NCI-H526 (cell line): Measurements from ENCODE around the gene SNX3.
A peak's percentile ranks its signal among the peaks of the same experiment; 100 is the strongest.

Experiments
- DNase-seq, 2 experiments: peaks; one replicate each; lab custom pipeline; 2025; lab: John Stamatoyannopoulos, UW

The SNX3 gene

GRCh38 chr6:108170332-108171290 lies 90.2 kb downstream of the SNX3 start:
- DNase-seq = no peak

- DNase-seq = peak in 1 of 2 experiments; percentile 32
Observed at GRCh38 chr6:108169464-108170331, 91.1 kb downstream of the SNX3 start.

DNA sequence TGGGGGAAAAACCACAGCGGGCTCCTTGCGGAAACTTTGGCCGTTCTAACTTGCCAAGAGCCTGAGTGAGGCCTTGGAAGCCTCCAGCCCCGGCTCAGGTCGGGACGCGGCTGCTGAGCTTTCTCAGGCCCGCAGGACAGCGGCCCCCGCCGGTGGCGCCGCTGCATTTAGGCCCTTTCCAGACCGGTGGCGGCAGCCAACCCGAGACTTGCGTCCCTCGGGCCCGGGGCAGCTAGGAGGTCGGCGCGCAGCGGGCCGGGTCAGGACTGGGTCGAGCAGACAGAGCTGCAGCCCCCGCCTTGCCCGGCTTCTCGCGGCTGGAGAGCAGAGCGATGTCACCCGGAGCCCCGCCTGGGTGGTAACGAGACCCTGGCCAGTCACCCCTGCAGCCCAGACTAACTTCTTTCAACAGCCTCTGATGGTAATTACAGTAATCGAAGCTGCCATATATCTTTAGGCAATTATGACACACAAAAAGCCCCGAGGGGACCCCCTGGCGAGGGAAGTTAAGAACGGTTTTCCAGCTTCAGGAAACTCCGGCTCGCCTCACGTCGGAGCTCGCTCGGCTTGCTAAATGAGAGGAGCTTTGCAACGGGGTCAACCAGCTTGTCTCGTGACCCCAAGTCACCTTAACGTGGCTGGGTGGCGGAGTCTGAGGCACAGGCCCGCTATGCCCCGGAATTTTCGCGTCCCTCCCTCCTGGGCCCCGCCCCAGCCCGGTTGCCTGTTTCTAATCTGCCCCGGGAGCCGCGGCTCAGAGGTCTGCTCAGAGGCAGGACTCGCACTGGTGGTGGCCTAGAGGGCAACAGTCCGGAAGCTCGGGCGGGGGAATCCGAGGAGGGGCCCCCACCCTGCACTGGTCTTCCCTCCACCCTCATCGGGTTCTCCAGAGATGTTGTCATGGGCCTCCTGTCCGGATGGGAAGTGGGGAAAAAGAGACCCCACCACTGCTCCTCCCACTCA lies 92.1 kb downstream of the SNX3 start:
- peak in 1 of 2 experiments; percentile 59 for DNase-seq

DNA sequence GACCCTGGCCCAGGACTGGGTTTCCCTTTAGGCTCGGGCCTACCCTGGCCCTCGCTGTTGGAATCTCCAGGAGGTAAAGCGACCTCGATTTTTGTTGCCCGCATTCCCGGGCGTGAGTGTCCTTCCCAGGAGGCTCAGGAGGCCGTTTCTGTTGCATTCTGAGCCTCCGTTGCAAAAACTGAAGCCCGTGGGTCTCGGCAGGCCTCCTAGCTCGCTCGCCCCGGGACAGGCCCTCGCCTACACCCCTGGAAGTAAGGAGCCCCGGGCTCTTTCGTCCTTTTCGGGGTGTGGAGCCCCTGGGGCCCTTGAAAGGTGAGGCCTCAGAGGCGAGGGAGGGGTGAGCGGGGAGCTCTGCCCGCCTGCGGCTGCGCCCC lies 92.8 kb downstream of the SNX3 start:
- DNase-seq = no peak

DNA sequence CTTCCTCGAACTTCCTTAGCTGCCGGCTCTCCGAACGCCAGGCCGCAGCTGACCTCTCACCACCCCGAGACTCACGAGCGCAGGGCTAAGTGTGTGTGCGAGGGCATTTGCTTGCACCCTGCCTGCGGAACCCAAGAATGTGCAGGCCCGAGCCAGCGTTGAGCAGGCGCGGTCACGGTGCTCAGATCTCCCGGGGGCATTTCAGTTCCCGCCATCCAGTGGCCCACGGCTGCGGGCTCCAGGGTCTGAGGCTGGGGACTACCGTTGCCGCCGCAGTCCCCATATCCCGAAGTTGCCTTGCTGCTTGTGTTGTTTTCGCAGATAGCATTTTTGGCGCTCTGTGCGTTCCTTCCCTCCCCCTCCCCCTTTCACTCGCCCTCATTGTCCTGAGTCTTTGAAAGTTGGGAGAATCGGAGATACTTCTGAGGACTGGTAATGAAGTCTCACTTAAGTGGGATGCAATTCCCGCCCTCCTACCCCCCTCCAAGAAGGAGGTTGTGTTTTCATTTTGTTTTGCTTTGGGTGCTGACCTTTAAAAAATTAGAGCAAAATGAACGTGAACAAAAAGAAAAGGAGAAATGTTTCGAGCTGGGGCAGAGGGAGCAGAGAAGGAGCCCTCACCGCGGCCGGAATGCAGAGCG lies 93.3 kb downstream of the SNX3 start:
- DNase-seq = no peak

GRCh38 chr6:108166664-108167448 lies 94.0 kb downstream of the SNX3 start:
- DNase-seq = peak in 1 of 2 experiments; percentile 55

DNA sequence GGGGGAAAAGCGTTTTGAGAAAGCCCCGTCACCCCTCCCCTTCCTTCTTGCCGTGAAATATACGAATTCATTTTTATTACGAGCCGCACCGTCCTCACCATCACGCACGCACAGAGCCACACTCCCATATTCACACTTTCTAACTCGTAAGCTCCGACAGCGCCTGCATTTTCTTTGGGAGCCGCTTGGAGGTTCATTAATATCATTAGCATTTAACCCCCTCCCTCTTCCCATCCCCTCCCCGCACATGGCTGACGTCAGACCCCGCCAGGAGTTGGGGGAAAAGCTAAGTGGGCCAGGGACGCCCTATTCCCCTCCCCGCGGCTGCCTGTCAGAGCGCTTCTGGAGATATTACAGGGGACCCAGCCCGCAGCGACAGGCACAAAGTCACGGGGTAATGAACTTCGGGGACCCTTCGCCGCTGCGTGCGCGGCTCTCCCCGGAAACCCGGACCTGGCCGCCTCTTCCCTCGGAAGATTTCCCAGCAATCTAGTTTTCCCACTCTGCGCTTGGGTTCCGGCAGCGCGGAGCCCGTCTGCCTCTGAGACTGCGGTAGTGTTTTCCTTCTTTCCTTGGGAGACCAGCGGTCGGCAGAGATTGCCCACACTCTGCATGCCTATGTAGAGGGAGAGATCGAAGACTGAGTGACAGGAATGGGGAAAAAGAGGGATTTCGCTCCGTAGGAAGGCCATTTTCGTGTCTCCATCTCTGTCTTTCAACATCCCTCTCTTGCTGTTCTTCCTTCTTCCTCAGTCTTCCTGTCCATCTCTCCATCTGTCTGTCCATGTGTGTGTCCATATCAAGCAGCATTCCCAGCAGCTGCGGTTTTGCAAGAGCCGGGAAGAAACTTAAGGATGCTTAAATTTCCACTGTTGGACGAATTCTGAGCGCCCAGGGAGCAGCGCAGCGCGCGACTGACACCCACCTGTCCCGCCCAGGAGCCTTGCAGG lies 94.9 kb downstream of the SNX3 start, which contains the start of gene NR2E1:
NR2E1 (plus strand) TSS at position 309 of the 950 bp plus-strand sequence. CDS start 744 bp downstream, outside the sequence.
- peak; percentile 25 to 49 for DNase-seq

- peak in 1 of 2 experiments; percentile 35 for DNase-seq
Observed at GRCh38 chr6:108164815-108165706, 95.8 kb downstream of the SNX3 start.

GRCh38 chr6:108164543-108164814 lies 96.4 kb downstream of the SNX3 start:
- no peak for DNase-seq

DNA sequence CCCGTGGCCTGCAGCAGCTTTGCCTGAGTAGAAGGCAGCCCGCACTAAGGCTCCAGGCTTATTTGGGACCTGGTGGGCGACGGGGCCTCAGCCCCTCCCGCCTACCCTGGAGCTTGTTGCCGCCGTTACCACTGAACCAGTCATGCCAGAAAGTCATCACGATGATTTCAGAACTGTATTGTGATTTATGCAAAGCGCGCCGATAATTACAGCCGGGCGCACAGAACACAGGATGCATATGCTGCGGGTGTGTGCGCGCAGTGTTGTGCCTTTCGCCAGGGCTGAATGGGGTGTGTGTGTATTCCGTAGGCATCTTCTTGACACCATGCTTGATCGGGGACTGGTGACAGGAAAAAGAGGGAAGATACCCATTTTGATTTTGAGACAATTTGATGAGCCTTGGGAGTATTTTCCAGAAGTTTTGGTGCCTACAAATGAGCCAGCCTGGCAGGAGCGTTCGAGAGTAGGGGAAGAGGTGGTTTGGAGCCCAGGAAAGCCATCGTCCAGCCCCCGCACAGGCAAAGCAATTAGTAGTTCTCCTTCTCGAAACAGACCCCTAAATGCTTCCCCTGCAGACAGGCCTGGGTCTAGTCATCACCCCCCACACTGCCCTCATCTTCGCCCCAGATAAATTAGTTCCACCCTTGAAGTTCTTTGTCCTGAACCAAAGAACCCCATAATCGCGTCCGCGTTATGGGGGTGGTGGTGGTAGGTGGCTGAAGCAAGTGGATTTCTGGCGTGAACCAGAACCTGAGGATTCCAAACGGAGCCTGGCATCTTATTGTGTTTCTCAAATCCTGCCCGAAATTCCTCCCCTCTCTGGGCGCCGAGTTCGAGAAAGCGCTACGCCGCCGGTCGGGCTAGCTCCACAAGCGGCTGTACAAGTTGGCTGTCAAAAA lies 96.9 kb downstream of the SNX3 start:
- peak; percentile 19 to 81 for DNase-seq

DNA sequence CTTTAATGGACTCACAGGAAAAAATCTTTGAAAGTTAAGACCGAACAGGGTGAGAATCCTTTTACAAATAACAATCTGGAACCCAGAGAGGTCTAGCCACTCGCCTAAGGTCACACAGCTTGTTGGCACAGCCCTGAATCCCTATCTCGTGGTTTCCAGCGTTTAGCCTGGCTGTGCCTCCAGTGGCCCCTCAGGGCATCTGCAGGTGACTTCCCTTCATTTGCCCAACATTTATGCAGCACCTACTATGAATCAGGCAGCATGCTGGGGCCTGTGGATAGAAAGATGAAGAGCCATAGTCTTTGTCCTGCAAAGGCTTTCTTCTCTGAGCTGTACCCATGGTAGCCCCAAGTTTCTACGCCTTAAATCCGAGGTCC lies 97.6 kb downstream of the SNX3 start:
- DNase-seq = peak; percentile 19 to 40

- no peak for DNase-seq
Observed at GRCh38 chr6:108161724-108162282, 99.0 kb downstream of the SNX3 start.
